ENCODE results near the gene CHRNE.

Gene CHRNE

GRCh38 chr17:4900231-4901107 is 2.4 kb downstream of the CHRNE start:
- no peaks in the 10 kb centered on the region for H3K79me2 ChIP-seq (ENCODE audit: control insufficient read depth, insufficient read depth, low read length)
- no peak overlapping the region for H2BK5ac ChIP-seq (ENCODE audit: low read length)
- H3K4me3 ChIP-seq (ENCODE audit: low read length), result peak overlapping the region; percentile 22
- H3K27me3 ChIP-seq (ENCODE audit: insufficient read depth, low read length, poor library complexity), result no peaks in the 10 kb centered on the region
- peak overlapping the region; percentile 32 for H3K9ac ChIP-seq (ENCODE audit: low read length)
- no peak overlapping the region for H3K18ac ChIP-seq (ENCODE audit: low read length)
- no peaks in the 10 kb centered on the region for H3K4me1 ChIP-seq (ENCODE audit: control insufficient read depth, low read depth, low read length)
- no peak overlapping the region for H3K23ac ChIP-seq (ENCODE audit: low read length)
- H3K56ac ChIP-seq (ENCODE audit: low read length), result peak overlapping the region; percentile 25
- no peak overlapping the region for H4K8ac ChIP-seq (ENCODE audit: low read depth, low read length)
- H4K5ac ChIP-seq (ENCODE audit: low read length), result no peak overlapping the region
- no peaks in the 10 kb centered on the region for H3K79me1 ChIP-seq (ENCODE audit: low read length)
- no peak overlapping the region for H2BK15ac ChIP-seq (replicated peaks; ENCODE audit: low read depth)
- peak overlapping the region; percentile 56 for H3K4me2 ChIP-seq (ENCODE audit: low read length)
- no peak overlapping the region for H3K4ac ChIP-seq (ENCODE audit: low read depth, low read length)
- H2BK120ac ChIP-seq (ENCODE audit: low read depth, low read length), result no peak overlapping the region
- no peaks in the 10 kb centered on the region for H3K36me3 ChIP-seq (ENCODE audit: control insufficient read depth, insufficient read depth, low read length)
- DNase-seq, result peak; percentile 65
- no CpG with 5 or more reads among the region's 65 CpGs for WGBS (ENCODE audit: extremely low coverage, insufficient coverage, low lambda C conversion rate)
- no peak overlapping the region for H2AK5ac ChIP-seq (ENCODE audit: low read length)
- H3K27ac ChIP-seq (ENCODE audit: low read depth, low read length), result no peak overlapping the region

GRCh38 chr17:4899341-4900230 is 3.3 kb downstream of the CHRNE start, which contains the start of gene C17orf107:
Gene C17orf107 (plus strand): TSS chr17:4899536. CDS start chr17:4899763, 227 bp downstream.
- Histone ChIP-seq H2BK15ac (replicated peaks; ENCODE audit: low read depth) (no peak within 1 kb of the TSS), H3K79me2 (ENCODE audit: control insufficient read depth, insufficient read depth, low read length) (no peaks in the 10 kb centered on the region), H3K9ac (ENCODE audit: low read length) (peak within 1 kb of the TSS; percentile 32), H2AK5ac (ENCODE audit: low read length) (no peak within 1 kb of the TSS), H3K4ac (ENCODE audit: low read depth, low read length) (no peak within 1 kb of the TSS), H3K4me3 (ENCODE audit: low read length) (no peak within 1 kb of the TSS), H3K18ac (ENCODE audit: low read length) (no peak within 1 kb of the TSS), H4K5ac (ENCODE audit: low read length) (no peak within 1 kb of the TSS), H3K27me3 (ENCODE audit: insufficient read depth, low read length, poor library complexity) (no peaks in the 10 kb centered on the region), H3K4me1 (ENCODE audit: control insufficient read depth, low read depth, low read length) (no peaks in the 10 kb centered on the region), H3K79me1 (ENCODE audit: low read length) (no peaks in the 10 kb centered on the region), H3K4me2 (ENCODE audit: low read length) (peak within 1 kb of the TSS; percentile 56), H2BK120ac (ENCODE audit: low read depth, low read length) (no peak within 1 kb of the TSS), H4K8ac (ENCODE audit: low read depth, low read length) (no peak within 1 kb of the TSS), H3K56ac (ENCODE audit: low read length) (no peak within 1 kb of the TSS), H3K27ac (ENCODE audit: low read depth, low read length) (no peak within 1 kb of the TSS), H3K23ac (ENCODE audit: low read length) (no peak within 1 kb of the TSS), H3K36me3 (ENCODE audit: control insufficient read depth, insufficient read depth, low read length) (peaks cover 2% of the 10 kb centered on the region), H2BK5ac (ENCODE audit: low read length) (no peak within 1 kb of the TSS)
- no CpG with 5 or more reads among the region's 60 CpGs for WGBS (ENCODE audit: extremely low coverage, insufficient coverage, low lambda C conversion rate)
- DNase-seq, result peak; percentile 38

DNA sequence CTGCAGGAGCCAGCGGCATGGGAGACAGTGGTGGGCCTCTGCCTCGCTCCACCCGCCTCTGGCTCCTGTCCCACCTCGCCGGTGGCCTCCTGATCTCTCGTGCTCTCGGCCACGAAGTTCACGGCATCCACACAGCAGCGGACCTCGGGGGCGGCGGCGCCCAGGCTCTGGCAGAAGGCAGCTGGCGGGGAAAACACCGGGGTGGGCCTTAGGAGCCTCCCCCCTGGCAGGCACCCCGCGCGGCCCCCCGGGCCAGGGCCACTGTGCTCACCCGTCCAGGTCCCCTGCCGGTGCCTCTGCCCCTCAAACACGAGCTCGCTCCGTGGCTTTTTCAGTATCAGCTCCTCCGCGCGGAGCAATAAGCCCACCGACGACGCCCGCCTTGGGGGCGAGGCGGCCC is 4.0 kb downstream of the CHRNE start:
- H2BK120ac ChIP-seq (ENCODE audit: low read depth, low read length), result no peak overlapping the region
- no peak overlapping the region for H3K4me3 ChIP-seq (ENCODE audit: low read length)
- no peak overlapping the region for H2BK15ac ChIP-seq (replicated peaks; ENCODE audit: low read depth)
- no peak overlapping the region for H3K23ac ChIP-seq (ENCODE audit: low read length)
- no peak overlapping the region for H4K8ac ChIP-seq (ENCODE audit: low read depth, low read length)
- no peak for DNase-seq
- no peaks in the 10 kb centered on the region for H3K79me2 ChIP-seq (ENCODE audit: control insufficient read depth, insufficient read depth, low read length)
- H3K56ac ChIP-seq (ENCODE audit: low read length), result no peak overlapping the region
- no peaks in the 10 kb centered on the region for H3K4me1 ChIP-seq (ENCODE audit: control insufficient read depth, low read depth, low read length)
- H3K4me2 ChIP-seq (ENCODE audit: low read length), result no peak overlapping the region
- no peak overlapping the region for H3K9ac ChIP-seq (ENCODE audit: low read length)
- peaks cover 2% of the 10 kb centered on the region for H3K36me3 ChIP-seq (ENCODE audit: control insufficient read depth, insufficient read depth, low read length)
- no peaks in the 10 kb centered on the region for H3K79me1 ChIP-seq (ENCODE audit: low read length)
- H4K5ac ChIP-seq (ENCODE audit: low read length), result no peak overlapping the region
- H2AK5ac ChIP-seq (ENCODE audit: low read length), result no peak overlapping the region
- H3K4ac ChIP-seq (ENCODE audit: low read depth, low read length), result no peak overlapping the region
- no peaks in the 10 kb centered on the region for H3K27me3 ChIP-seq (ENCODE audit: insufficient read depth, low read length, poor library complexity)
- H2BK5ac ChIP-seq (ENCODE audit: low read length), result no peak overlapping the region
- no CpG with 5 or more reads among the region's 34 CpGs for WGBS (ENCODE audit: extremely low coverage, insufficient coverage, low lambda C conversion rate)
- no peak overlapping the region for H3K18ac ChIP-seq (ENCODE audit: low read length)
- no peak overlapping the region for H3K27ac ChIP-seq (ENCODE audit: low read depth, low read length)

DNA sequence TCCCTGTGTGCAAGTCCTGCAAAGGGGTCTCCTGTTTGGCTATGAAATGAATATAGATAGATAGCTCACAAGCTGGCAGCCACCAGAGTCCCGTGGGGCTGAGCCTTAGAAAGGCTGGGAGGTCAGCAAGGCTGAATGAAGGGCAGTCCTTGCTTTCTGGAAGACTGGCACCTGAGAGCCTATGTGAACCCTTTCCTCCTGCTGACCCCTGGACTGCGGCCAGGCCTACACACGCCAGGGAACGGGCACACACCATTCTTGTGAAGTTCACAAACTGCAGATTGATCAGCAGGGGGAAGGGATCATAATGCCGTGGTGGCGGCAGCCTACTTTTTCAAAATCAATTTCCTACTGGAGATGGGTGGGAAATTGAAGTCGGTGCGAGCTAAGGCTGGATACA is 4.5 kb downstream of the CHRNE start:
- no peak overlapping the region for H3K4me2 ChIP-seq (ENCODE audit: low read length)
- H3K4ac ChIP-seq (ENCODE audit: low read depth, low read length), result no peak overlapping the region
- H3K4me3 ChIP-seq (ENCODE audit: low read length), result no peak overlapping the region
- H3K79me1 ChIP-seq (ENCODE audit: low read length), result no peaks in the 10 kb centered on the region
- no peak overlapping the region for H3K9ac ChIP-seq (ENCODE audit: low read length)
- no peaks in the 10 kb centered on the region for H3K79me2 ChIP-seq (ENCODE audit: control insufficient read depth, insufficient read depth, low read length)
- H2BK15ac ChIP-seq (replicated peaks; ENCODE audit: low read depth), result no peak overlapping the region
- no peak overlapping the region for H2BK5ac ChIP-seq (ENCODE audit: low read length)
- H3K18ac ChIP-seq (ENCODE audit: low read length), result no peak overlapping the region
- no CpG with 5 or more reads among the region's 8 CpGs for WGBS (ENCODE audit: extremely low coverage, insufficient coverage, low lambda C conversion rate)
- no peaks in the 10 kb centered on the region for H3K4me1 ChIP-seq (ENCODE audit: control insufficient read depth, low read depth, low read length)
- H3K36me3 ChIP-seq (ENCODE audit: control insufficient read depth, insufficient read depth, low read length), result peaks cover 2% of the 10 kb centered on the region
- H3K27ac ChIP-seq (ENCODE audit: low read depth, low read length), result no peak overlapping the region
- DNase-seq, result no peak
- no peaks in the 10 kb centered on the region for H3K27me3 ChIP-seq (ENCODE audit: insufficient read depth, low read length, poor library complexity)
- no peak overlapping the region for H3K23ac ChIP-seq (ENCODE audit: low read length)
- no peak overlapping the region for H2BK120ac ChIP-seq (ENCODE audit: low read depth, low read length)
- no peak overlapping the region for H3K56ac ChIP-seq (ENCODE audit: low read length)
- H4K5ac ChIP-seq (ENCODE audit: low read length), result no peak overlapping the region
- H4K8ac ChIP-seq (ENCODE audit: low read depth, low read length), result no peak overlapping the region
- no peak overlapping the region for H2AK5ac ChIP-seq (ENCODE audit: low read length)

DNA sequence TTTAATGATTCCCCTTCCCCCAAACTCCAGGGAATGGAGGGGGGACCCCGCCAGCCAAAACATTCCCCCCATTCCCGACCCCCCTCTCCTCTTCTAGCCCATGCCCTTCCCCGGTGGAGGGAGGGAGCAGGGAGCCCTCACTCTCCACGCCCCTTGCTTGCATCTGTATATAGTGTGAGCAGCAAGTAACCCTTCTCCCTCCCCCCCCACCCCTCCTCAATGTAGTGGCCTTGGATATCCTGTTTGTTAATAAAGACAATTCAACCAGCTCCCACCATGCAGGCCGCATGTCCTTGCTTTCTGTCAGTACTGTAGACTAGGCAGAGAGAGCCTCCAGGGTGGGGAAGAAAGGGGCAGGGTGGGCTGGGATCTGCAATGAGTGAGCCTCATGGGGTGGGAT is 5.1 kb downstream of the CHRNE start:
- Histone ChIP-seq H2BK15ac (replicated peaks; ENCODE audit: low read depth) (no peak overlapping the region), H4K8ac (ENCODE audit: low read depth, low read length) (no peak overlapping the region), H3K27ac (ENCODE audit: low read depth, low read length) (no peak overlapping the region), H3K79me2 (ENCODE audit: control insufficient read depth, insufficient read depth, low read length) (no peaks in the 10 kb centered on the region), H2BK5ac (ENCODE audit: low read length) (no peak overlapping the region), H3K56ac (ENCODE audit: low read length) (no peak overlapping the region), H2BK120ac (ENCODE audit: low read depth, low read length) (no peak overlapping the region), H3K4me2 (ENCODE audit: low read length) (no peak overlapping the region), H3K27me3 (ENCODE audit: insufficient read depth, low read length, poor library complexity) (no peaks in the 10 kb centered on the region), H3K4me3 (ENCODE audit: low read length) (no peak overlapping the region), H3K4me1 (ENCODE audit: control insufficient read depth, low read depth, low read length) (no peaks in the 10 kb centered on the region), H2AK5ac (ENCODE audit: low read length) (no peak overlapping the region), H3K79me1 (ENCODE audit: low read length) (no peaks in the 10 kb centered on the region), H4K5ac (ENCODE audit: low read length) (no peak overlapping the region), H3K9ac (ENCODE audit: low read length) (no peak overlapping the region), H3K36me3 (ENCODE audit: control insufficient read depth, insufficient read depth, low read length) (peaks cover 2% of the 10 kb centered on the region), H3K23ac (ENCODE audit: low read length) (no peak overlapping the region), H3K4ac (ENCODE audit: low read depth, low read length) (no peak overlapping the region), H3K18ac (ENCODE audit: low read length) (no peak overlapping the region)
- no CpG with 5 or more reads among the region's 5 CpGs for WGBS (ENCODE audit: extremely low coverage, insufficient coverage, low lambda C conversion rate)
- DNase-seq, result no peak
